ENCODE measurements around the gene PABPC1L. TPM values are rescaled to one million over a fixed set of nuclear protein-coding genes. Genes with fewer than 3 reads are reported as not detected.

PABPC1L gene
- total RNA-seq, 1 donor from 2014 or later: 17.1 TPM

DNA sequence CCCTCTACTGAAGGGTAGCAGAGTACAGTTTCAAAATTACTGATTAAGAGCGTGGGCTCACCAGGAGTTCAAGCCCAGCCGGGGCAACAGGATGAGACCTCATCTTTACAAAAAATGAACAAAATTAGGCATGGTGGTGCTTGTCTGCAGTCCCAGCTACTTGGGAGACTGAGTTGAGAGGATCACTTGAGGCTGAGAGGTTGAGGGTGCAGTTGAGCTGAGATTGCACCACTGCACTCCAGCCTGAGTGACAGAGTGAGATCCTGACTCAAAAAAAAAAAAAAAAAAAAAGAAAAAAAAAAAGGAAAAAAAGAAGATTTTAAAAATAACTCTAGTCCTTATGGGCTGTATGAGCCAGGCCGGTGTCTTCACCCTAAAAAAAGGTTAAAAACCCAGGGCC is 18.7 kb downstream of the PABPC1L start:
- Histone ChIP-seq H3K4me3 (ENCODE audit: low read depth, low read length) (no peak overlapping the region), H3K27me3 (ENCODE audit: control insufficient read depth, insufficient read depth, low read length) (no peaks in the 10 kb centered on the region), H3K36me3 (ENCODE audit: control insufficient read depth, insufficient read depth, low read length) (peaks cover 8% of the 10 kb centered on the region)
- FAIRE-seq (no peak), DNase-seq (ENCODE audit: low read depth) (no peak)
- TF ChIP-seq, protein P1, sequence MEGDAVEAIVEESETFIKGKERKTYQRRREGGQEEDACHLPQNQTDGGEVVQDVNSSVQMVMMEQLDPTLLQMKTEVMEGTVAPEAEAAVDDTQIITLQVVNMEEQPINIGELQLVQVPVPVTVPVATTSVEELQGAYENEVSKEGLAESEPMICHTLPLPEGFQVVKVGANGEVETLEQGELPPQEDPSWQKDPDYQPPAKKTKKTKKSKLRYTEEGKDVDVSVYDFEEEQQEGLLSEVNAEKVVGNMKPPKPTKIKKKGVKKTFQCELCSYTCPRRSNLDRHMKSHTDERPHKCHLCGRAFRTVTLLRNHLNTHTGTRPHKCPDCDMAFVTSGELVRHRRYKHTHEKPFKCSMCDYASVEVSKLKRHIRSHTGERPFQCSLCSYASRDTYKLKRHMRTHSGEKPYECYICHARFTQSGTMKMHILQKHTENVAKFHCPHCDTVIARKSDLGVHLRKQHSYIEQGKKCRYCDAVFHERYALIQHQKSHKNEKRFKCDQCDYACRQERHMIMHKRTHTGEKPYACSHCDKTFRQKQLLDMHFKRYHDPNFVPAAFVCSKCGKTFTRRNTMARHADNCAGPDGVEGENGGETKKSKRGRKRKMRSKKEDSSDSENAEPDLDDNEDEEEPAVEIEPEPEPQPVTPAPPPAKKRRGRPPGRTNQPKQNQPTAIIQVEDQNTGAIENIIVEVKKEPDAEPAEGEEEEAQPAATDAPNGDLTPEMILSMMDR (IDR thresholded peaks at IDR 0.05; ENCODE audit: insufficient read depth, low read length, severe bottlenecking): no peak

DNA sequence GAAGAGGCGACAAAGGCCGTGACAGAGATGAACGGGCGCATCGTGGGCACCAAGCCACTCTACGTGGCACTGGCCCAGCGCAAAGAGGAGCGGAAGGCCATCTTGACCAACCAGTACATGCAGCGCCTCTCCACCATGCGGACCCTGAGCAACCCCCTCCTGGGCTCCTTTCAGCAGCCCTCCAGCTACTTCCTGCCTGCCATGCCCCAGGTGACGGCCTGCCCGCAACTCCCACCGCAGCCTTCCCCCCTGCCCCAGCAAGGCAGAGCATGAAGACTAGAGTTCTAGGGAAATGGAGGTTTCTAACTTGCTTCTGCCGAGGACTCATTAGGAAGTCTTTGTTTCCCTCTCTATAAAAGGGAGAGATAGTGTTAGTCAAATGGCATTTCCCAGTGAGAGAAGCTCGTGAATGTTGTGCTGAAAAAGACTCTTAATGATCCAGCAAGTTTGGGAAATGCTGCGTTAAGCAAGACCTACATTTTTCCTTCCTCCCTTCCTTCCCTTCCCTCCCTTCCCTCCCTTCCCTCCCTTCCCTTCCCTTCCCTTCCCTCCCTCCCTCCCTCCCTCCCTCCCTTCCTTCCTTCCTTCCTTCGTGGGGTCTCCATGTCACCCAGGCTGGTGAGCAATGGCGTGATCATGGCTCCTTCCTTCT is 20.8 kb downstream of the PABPC1L start:
- TF ChIP-seq, protein P1 (IDR thresholded peaks at IDR 0.05; ENCODE audit: insufficient read depth, low read length, severe bottlenecking): no peak
- DNase-seq (ENCODE audit: low read depth) (no peak), FAIRE-seq (no peak)
- no peaks in the 10 kb centered on the region for H3K27me3 ChIP-seq (ENCODE audit: control insufficient read depth, insufficient read depth, low read length)
- no peak overlapping the region for H3K4me3 ChIP-seq (ENCODE audit: low read depth, low read length)
- H3K36me3 ChIP-seq (ENCODE audit: control insufficient read depth, insufficient read depth, low read length): peaks cover 3% of the 10 kb centered on the region

DNA sequence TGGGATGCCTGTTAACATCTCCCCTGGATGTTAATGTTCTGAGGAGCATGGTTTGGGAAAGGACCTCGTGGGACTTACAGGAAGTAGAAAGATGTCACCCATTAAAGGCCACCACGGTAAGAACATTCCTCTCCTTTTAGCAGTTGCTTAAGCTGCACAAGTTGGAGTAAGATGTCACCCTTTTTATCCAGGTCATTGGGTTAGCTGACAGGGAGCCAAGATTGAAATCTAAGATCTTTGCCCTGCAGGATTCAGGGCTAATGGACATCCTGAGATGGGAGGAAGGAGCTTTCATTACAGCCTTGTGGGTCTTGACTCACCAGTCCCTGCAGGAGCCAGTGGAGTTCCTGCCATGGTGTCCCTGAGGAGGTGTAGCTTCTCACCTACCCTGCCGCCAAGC is 22.1 kb downstream of the PABPC1L start:
- Histone ChIP-seq H3K27me3 (ENCODE audit: control insufficient read depth, insufficient read depth, low read length) (no peaks in the 10 kb centered on the region), H3K4me3 (ENCODE audit: low read depth, low read length) (no peak overlapping the region), H3K36me3 (ENCODE audit: control insufficient read depth, insufficient read depth, low read length) (peaks cover 5% of the 10 kb centered on the region)
- no peak for FAIRE-seq
- TF ChIP-seq, protein P1 (IDR thresholded peaks at IDR 0.05; ENCODE audit: insufficient read depth, low read length, severe bottlenecking): no peak
- DNase-seq (ENCODE audit: low read depth): no peak

DNA sequence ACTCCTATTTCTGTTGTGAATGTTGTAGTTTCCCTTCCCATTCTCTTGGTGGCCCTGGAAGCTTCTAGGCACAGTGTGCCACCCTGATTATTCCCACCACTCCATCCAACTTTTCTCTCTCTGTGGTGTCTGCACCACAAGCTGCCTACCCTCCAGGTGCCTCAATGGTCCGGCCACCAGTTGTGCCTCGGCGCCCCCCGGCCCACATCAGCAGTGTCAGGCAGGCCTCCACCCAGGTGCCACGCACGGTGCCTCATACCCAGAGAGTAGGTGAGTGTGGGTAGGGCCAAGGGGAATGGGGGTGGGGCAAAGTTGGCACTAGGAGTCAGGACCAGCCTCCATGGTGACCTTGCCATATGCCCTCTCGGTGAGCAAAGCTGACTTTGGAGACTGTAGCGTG is 23.1 kb downstream of the PABPC1L start:
- FAIRE-seq (no peak), DNase-seq (ENCODE audit: low read depth) (no peak)
- TF ChIP-seq, protein P1 (IDR thresholded peaks at IDR 0.05; ENCODE audit: insufficient read depth, low read length, severe bottlenecking): no peak
- Histone ChIP-seq H3K27me3 (ENCODE audit: control insufficient read depth, insufficient read depth, low read length) (no peaks in the 10 kb centered on the region), H3K36me3 (ENCODE audit: control insufficient read depth, insufficient read depth, low read length) (peaks cover 6% of the 10 kb centered on the region), H3K4me3 (ENCODE audit: low read depth, low read length) (no peak overlapping the region)

DNA sequence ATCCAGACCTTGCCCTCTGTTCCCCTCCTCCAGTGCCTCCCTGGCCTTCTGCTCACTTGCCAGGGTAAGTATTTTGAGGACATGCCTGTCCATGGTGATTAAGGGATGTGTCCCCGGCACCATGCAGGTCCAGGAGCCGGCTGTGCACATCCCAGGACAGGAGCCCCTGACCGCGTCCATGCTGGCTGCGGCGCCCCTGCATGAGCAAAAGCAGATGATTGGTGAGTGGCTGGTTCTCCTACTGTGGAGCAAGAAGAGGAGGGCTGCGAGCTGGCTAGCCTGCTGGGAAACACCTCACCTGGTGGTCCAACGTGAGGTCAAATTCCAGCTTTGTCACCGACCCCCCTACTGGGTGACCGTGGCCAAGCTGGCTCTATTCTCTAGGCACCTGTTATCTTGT is 26.6 kb downstream of the PABPC1L start:
- FAIRE-seq (no peak), DNase-seq (ENCODE audit: low read depth) (no peak)
- H3K4me3 ChIP-seq (ENCODE audit: low read depth, low read length): no peak overlapping the region
- H3K36me3 ChIP-seq (ENCODE audit: control insufficient read depth, insufficient read depth, low read length): peaks cover 11% of the 10 kb centered on the region
- TF ChIP-seq, protein P1 (IDR thresholded peaks at IDR 0.05; ENCODE audit: insufficient read depth, low read length, severe bottlenecking): no peak
- H3K27me3 ChIP-seq (ENCODE audit: control insufficient read depth, insufficient read depth, low read length): no peaks in the 10 kb centered on the region

DNA sequence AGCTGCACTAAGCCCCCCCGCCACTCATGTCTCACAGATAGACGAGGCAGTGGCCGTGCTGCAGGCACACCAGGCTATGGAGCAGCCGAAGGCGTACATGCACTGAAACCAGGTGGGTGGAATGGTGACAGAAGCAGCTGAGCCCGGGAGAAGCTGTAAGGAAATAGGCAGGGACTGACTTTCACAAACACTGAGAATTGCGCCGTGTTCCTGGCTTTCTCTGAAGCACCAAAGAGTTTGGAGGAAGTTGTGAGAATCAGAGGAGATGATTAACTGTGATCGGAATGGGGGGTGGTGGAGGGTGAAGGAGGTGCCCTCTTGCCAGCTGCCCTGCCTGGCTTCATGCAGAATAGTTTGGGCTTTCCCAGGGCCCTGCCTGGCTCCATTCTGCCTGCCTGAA is 28.8 kb downstream of the PABPC1L start:
- Histone ChIP-seq H3K36me3 (ENCODE audit: control insufficient read depth, insufficient read depth, low read length) (peaks cover 24% of the 10 kb centered on the region), H3K27me3 (ENCODE audit: control insufficient read depth, insufficient read depth, low read length) (no peaks in the 10 kb centered on the region), H3K4me3 (ENCODE audit: low read depth, low read length) (no peak overlapping the region)
- FAIRE-seq (no peak), DNase-seq (ENCODE audit: low read depth) (peak; percentile 7)
- TF ChIP-seq, protein P1 (IDR thresholded peaks at IDR 0.05; ENCODE audit: insufficient read depth, low read length, severe bottlenecking): no peak
